T-helper 1 cell (primary cell): Measurements from ENCODE around the gene LGR5.
A peak's percentile ranks its signal among the peaks of the same experiment; 100 is the strongest.
"Not testable (repeated sequence)": the region's sequence is repeated elsewhere in the genome, so short reads cannot be mapped to it uniquely, and the experiment has no call there.

ENCODE experiments used
- DNase-seq, 5 donors: peaks; one replicate each; pipeline ENCODE4 v3.0.0-alpha.2; 2012 to 2020

The LGR5 gene

DNA sequence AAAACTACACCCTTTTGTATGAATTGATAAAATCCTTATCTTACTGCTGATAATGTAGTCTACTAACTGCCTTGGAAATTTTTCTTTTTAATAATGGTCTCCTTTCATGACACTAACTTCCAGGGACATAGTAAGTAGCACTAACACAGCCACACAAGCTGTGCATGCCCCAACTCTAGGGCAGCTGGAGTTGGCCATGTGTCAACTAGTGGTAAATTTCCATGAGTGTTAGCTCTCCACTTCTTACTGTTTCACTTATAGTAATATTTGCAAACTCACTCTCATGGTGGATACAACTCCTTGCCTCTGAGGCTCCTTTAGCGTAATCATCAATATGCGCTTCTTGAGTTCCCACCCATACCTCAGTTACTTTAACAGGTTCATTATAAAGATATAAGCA is 38.0 kb downstream of the LGR5 start:
- no peak for DNase-seq

DNA sequence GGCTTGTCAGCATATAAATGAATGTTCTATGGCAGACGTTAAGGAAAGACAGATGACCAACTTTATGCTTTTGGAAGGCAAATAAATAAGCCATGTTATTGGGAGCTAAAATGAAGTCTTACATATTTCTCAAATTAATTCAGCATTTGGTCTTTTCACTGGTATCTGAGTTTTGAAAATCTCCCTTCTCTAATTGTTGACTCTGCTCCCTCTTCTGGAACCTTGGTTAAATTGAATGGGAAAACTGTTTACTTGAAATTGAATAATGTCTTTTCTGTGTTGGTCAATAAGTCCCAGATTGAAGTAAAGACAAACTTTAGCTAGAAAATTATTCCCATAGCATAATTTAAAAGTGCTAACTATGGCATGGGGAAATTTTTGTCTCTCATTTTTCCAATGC is 38.7 kb downstream of the LGR5 start:
- DNase-seq = no peak

DNA sequence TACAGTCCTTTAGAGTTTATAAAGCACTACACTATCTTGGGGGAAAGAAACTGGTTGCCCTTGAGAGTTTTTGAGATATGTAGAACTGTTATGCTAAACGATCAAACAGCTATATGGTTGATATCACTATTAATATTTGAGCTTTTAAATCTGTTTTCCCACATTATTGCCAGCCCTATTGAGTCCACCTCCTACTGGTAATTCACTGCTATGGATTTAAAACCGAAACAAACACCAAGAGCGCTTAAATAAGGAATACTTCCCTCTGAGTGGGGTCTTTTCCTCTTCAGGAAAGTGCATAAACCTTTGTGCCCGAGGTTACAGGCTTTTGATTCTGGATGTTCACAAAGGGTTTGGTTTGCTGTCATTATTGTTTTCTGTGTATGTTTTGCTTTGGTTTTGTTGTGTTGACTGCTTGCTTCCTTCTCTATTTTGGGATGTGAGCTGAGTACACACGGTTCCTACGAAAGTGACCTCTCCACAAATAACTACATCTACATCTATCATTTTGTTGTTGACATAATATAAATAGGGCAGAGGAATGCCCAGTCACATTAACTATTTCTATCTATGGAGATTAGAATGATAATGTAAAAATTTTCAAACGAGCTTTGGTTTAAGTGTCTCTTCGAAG is 44.8 kb downstream of the LGR5 start:
- DNase-seq = no peak

GRCh38 chr12:71490844-71491243 is 51.2 kb downstream of the LGR5 start:
- not testable (repeated sequence) for DNase-seq

DNA sequence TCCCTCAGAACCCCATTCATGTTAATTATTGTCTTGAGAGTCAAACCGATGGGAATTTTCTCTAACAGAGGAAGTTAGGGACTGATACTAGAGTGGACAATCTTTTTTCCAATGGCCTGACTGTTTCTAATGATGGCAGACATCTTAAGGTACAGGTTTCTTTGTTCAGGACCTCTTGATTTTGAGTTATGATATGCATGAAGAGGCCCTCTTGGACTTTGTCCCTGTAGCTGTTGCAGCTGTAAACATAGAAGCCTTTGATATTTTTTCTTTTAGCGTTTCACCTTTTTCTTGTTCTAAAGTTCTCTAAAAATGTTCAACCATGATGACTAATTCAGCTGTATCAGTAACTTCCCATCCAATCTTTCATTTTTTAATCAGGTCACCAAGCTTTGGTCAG is 53.0 kb downstream of the LGR5 start:
- DNase-seq = no peak

GRCh38 chr12:71499834-71500233 is 60.2 kb downstream of the LGR5 start:
- DNase-seq = no peak

DNA sequence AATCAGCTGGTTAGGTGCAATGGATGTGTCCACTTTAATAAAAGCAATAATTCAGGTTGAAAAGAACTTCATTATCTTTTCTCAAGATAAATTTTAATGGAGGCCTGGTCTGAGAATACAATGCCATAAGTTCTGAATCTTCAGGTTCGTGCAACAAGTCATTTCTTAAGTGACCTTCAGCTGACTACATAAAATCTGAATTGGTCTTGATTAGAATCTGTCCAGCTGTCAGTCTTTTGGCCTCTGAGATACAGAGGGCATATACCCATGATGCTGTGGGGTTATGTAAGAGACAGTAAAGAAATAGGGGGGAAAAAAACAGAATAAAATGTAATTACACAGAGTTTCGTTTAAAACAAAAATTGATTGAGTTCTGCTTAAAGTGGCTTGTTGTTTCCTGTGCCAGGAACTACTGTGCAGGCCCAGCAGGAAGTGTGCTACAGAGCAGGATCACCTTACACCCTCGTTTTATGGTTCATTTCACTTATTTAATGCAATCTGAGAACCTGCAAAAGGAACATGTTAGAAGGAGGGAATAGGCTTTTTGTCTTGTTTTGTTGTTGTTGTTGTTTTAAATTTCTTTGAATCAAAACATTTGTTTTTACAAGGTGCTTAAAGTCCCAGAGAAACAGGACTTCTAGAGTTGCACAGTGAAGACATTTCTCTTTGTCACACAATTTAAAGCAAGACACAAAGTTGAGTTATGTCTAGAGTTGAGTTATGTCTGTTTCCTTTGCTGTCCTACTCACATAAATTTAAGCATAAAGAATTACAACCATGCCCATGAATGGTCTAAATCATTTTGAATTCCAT is 64.2 kb downstream of the LGR5 start:
- peak in 1 of 5 donors; percentile 3 for DNase-seq

DNA sequence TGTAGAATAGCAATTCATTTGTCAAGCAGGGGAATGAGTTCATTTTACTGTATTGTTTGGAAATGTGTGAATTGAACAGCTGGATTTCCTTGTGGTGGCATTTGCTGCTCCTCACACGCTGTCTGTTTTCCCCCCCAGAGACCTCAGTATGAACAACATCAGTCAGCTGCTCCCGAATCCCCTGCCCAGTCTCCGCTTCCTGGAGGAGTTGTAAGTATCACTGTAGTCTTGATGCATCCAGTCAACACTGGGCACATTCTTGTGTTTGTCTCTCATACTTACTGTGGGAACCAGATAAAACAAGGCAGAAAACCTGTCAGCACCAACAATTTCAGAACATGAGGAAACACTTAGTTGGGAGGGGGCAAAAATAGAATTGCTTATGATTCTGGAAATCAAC is 64.9 kb downstream of the LGR5 start:
- DNase-seq = no peak

DNA sequence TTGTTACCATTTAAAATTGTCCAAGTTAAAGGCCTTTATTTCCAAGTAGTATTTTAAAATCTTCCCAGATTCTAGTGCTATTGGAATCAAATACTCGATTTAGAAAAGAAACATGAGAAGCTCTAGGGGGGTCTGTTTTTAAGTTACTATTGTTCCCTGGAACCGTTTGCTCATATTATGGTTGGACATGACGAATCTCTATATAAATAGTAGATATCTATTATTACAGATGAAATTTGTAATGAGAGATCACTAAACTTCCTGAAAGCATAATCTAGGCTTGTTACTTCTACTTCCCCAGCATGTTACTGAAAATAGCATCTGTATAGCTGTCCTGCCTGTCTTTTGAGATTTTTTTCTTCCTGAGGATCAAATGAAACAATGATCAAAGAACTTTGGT is 70.1 kb downstream of the LGR5 start:
- no peak for DNase-seq

DNA sequence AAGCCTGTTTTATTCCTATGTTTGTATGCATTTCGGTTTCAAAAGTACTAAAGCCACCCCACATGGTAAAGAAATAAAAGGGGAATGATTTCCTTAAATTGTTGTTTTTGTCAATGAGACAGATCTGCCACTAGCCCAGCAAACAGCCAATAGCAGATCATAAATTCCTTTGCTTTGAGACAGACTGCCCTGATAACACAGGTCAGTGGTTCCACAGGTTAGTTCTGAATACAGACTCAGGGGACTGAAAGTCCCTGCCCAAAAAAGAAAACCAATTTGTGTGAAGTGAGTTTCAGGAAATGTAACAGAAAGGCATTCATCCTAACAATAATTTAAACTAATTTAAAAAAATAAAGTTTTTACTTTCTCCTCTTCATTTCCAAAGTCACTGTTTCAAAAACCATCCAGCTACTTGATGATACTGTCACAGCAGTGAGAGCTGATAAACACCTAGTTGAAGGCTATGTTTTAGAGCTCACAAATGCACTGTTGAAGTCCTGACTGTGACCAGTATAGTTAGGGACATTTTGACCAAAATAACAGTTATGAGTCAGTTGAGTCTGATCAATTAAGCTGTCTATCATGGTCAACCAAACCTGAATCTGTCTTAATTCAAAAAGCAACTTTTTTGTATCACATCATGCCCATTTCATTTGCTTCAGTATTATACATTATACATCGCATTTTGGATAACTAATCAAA is 77.7 kb downstream of the LGR5 start:
- DNase-seq = no peak

DNA sequence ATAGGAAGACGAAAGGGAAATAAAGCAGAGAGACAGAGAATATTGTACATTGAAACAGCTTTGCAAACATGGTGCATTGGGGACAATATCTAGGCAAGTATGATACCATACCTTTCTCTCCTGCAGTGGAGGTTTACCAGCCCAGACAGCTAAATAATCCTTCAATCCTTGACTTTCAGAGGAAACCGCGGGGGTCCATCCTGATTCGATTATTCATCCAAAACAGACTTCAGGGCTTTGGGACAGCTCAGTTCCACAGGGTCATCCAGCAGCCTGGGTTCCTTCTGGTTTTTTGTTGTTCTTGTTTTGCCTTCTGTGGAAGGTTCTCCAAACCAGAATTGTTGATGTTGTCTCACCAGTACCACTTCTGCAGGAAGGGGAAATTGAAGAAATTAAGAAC is 81.5 kb downstream of the LGR5 start:
- DNase-seq = no peak

GRCh38 chr12:71524626-71525025 is 85.0 kb downstream of the LGR5 start:
- no peak for DNase-seq

DNA sequence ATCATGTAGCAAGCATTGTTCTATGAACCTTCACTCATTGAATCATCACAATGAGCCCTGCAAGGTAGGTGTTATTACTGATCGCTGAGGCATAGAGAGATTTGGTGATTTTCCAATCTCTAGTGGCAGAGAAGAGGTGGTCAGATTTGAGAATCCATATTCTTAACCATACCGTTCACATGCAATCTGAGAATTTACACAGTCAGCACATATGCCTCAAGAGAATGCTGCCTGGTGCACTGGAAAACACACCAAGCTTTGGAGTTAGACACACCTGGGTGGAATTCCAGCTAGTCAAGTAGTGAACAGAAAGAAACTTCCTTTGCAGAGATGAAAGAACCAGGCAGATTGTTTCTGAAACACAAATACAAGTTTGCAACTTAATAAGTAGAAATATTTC is 94.1 kb downstream of the LGR5 start:
- DNase-seq = no peak

DNA sequence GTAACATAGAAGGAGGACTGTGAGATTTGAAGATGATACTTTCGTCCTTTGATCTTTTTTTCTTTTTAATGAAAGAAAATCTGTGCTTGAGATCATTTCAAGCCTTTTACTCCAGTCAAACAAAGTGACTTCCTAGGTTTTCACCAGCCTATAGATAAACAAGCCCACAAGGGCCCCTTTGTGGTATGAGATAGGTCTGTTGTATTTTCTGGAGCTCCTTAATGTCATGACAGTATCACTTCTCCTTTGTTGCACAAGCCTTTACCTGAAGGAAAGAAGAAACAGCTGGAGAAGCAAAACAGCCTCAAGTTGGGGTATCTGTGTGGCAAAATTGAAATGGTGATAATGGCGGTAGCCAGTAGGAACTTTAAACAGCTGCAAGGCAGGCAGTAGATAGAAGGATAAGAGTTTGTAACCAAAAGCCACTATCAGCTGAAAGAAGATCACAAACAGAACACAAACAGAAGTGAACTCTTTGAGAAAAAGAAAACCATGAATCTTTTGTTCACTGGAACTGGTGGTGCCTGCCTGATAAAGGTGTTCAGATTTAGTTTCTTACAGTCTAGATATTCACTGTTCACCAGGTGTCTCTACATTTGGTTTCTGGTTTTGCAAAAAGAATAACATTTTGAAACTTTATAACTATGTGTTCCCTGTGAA is 96.8 kb downstream of the LGR5 start:
- no peak for DNase-seq

DNA sequence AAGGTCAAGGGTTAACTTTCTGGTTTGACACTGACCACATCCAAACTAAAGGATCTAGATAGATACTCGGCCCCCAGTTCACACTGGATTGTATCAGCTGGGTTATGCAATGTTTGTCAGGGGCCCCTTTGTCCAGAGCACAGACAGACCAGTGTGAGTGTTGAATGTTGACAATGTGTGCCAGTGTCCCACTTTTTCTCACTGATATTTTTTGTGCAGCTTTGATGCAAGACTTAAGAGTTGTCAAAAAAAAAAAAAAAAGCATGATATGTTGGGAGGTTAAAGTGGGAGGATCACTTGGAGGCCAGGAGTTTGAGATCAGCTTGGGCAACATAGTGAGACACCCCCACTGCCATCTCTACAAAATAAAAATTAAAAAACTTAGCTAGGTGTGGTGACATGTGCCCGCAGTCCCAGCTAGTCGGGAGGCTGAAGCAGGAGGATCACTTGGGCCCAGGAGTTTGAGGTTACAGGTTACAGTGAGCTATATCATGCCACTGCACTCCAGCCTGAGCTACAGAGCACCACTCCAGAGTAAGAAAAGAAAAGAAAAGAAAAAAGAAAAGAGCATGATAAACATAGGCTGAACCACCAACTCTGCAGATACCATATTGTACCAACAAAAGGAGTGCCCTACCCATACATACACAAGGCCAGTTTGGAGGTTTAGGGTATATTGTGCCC is 97.5 kb downstream of the LGR5 start:
- no peak for DNase-seq

GRCh38 chr12:71538807-71539206 is 99.2 kb downstream of the LGR5 start:
- no peak for DNase-seq

DNA sequence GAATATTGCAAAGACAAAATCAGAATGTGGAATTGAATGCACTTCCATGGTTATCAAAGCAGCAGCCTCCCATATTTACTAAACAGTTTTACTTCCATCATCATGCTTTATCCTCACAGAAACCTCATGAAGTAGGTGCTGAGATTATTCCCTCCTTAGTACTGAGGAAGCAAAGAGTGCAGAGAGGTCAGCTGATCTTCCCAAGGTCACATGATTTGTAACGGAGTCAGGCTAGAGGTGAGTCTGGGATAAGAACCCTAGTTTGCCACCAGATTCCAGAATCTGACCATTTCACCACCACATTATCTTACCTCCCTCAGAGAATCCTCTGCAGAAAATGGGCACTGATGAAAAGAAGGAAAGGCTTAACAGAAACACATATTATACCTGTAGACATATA is 102.0 kb downstream of the LGR5 start:
- no peak for DNase-seq

DNA sequence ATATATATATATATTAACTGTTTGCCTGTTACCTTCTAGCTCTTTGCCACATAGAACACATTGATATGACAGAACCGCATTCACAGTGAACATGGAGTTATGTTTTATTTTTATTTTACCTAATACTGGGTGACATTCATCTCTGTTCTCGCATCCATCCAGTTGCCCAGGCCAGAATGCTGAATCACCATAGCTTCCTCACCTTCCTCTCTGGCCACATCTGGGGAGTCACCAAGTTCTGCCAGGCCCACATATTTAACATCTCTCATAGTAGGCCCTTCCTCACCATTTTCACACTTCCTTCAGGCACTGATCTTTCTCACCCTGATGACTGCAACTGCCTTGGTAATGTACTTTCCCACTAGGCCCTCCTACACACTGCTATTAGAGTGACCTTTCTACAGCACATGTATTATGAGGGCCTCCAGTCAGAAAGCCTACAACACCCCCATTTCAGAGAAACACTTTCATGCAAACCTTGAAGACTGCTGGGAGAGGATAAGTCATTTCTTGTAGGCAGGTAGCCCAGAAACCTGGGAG is 106.8 kb downstream of the LGR5 start:
- DNase-seq = no peak

- no peak for DNase-seq
These were observed 109.3 kb downstream of the LGR5 start for GRCh38 chr12:71548893-71549292.

DNA sequence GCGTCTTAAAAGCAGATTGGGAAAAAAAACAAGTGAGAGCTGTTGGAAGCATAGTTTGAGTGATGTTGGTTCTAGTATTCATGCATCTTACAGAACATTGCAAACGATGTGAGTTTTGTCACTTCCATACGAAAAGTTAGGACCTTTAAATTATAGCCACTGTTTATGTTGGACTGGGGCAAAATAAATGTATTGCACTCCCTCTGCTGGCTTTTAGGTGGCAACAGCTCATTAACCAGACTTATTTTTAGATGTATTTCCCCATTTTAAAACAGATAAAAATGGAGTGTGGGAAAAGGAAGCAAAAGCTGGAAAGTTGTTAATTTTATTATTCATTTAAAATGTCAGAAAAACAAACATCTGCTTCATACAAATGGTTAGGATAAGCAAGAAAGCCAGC is 111.9 kb downstream of the LGR5 start:
- no peak for DNase-seq

- DNase-seq = no peak
These were observed 113.3 kb downstream of the LGR5 start for GRCh38 chr12:71552728-71553501.

DNA sequence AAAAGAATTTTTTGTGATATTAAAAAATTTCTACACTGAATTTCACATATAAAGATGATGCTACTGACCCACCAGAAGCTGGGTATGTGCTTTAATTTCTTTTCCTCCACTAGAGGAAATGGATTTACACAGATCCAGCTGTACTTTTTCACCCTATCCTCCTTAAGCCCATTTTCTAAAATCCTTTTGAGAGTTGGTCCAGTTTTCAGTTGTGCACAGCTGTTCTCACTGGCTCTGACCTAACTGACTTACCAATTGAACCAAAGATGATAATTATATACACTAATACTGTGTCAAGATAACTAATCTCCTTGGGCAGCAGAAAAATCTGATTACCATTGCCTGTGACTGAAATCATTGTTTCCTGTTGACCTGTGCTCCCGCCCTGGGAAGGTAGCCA is 115.6 kb downstream of the LGR5 start:
- DNase-seq = no peak
